Measurements from ENCODE around the gene GZMM. TPM values are rescaled to one million over a fixed set of nuclear protein-coding genes. Genes with fewer than 3 reads are reported as not detected.
"Not testable (repeated sequence)": the region's sequence is repeated elsewhere in the genome, so short reads cannot be mapped to it uniquely, and the experiment has no call there.

Gene GZMM
- total and polyA plus RNA-seq, 5 donors = 0.26 to 0.43 (median 0.32) TPM; not detected in 2

- 80% methylated on average over 46 of the region's 46 CpGs for WGBS
- H3K9me3 ChIP-seq (ENCODE audit: control insufficient read depth, low read length) = no peaks in the 10 kb centered on the region
- H3K27ac ChIP-seq (ENCODE audit: low read length) = no peak overlapping the region
- H3K27me3 ChIP-seq (ENCODE audit: control insufficient read depth, insufficient read depth) = no peaks in the 10 kb centered on the region
- ATAC-seq (no peak), DNase-seq (peak in 1 of 3 donors; percentile 48)
- H3K4me3 ChIP-seq (ENCODE audit: low read length) = no peak overlapping the region
- intact Hi-C loops (cut with DNase I) = no loop called here
- H3K4me1 ChIP-seq (ENCODE audit: control insufficient read depth, insufficient read depth, low read length) = no peaks in the 10 kb centered on the region
These were observed 35.4 kb downstream of the GZMM start for GRCh38 chr19:579111-579841.

GRCh38 chr19:579842-580155 lies 35.9 kb downstream of the GZMM start:
- 90% methylated on average over 11 of the region's 11 CpGs for WGBS
- no peak for DNase-seq
- no peaks in the 10 kb centered on the region for H3K4me1 ChIP-seq (ENCODE audit: control insufficient read depth, insufficient read depth, low read length)
- H3K27me3 ChIP-seq (ENCODE audit: control insufficient read depth, insufficient read depth) = no peaks in the 10 kb centered on the region
- no peak for ATAC-seq
- H3K4me3 ChIP-seq (ENCODE audit: low read length) = no peak overlapping the region
- intact Hi-C loops (cut with DNase I) = no loop called here
- H3K27ac ChIP-seq (ENCODE audit: low read length) = no peak overlapping the region
- H3K9me3 ChIP-seq (ENCODE audit: control insufficient read depth, low read length) = no peaks in the 10 kb centered on the region

DNA sequence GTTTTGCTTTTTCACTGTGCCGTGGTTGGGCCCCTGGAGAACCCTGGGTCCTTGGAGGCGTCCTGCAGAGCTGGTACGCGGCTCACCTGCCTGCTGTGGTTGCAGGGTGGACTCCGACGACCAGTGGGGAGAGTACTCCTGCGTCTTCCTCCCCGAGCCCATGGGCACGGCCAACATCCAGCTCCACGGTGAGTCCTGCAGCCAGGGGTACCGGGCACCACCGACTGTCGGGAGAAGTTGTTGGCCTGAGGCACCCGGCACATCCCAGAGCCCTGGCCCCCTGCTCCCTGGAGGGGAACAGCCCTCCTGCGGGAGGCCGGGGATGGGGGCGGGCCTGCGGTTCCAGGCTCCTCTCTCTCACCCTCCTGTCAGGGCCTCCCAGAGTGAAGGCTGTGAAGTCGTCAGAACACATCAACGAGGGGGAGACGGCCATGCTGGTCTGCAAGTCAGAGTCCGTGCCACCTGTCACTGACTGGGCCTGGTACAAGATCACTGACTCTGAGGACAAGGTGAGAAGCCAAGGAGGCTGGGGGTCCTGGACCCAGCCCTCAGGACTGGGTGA lies 36.5 kb downstream of the GZMM start:
- DNase-seq = peak in 1 of 3 donors; percentile 39
- no peak for ATAC-seq
- intact Hi-C loops (cut with DNase I) = no loop called here
- Histone ChIP-seq H3K27me3 (ENCODE audit: control insufficient read depth, insufficient read depth) (no peaks in the 10 kb centered on the region), H3K4me1 (ENCODE audit: control insufficient read depth, insufficient read depth, low read length) (no peaks in the 10 kb centered on the region), H3K27ac (ENCODE audit: low read length) (no peak overlapping the region), H3K9me3 (ENCODE audit: control insufficient read depth, low read length) (no peaks in the 10 kb centered on the region), H3K4me3 (ENCODE audit: low read length) (no peak overlapping the region)
- WGBS = 88% methylated on average over 22 of the region's 22 CpGs

DNA sequence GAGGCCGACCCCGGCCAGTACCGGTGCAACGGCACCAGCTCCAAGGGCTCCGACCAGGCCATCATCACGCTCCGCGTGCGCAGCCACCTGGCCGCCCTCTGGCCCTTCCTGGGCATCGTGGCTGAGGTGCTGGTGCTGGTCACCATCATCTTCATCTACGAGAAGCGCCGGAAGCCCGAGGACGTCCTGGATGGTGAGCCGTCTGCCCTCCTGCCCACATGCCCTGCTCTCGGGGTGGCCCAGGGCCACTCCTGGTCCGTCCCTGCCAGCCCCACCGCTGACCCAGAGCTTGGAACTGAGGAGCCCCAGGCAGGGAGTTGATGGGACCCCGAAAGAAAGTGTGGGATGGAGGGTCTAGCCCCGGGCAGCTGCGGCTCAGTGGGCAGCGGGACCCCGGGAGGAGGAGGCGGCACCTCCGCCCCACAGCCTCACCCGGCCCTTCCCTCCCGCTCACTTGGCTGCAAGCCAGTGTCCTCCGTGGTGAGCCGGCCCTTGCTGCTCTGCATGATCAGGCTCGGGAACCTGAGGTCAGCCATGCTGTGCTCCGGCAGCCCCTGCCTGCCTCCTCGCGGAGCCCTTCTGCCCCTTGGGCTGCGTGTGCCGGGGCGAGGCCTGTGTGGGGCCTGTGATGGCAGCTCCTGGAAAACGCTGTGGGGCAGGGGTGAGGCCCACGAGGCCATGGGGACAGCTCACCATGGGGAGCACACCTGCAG lies 37.7 kb downstream of the GZMM start:
- Histone ChIP-seq H3K9me3 (ENCODE audit: control insufficient read depth, low read length) (no peaks in the 10 kb centered on the region), H3K4me1 (ENCODE audit: control insufficient read depth, insufficient read depth, low read length) (no peaks in the 10 kb centered on the region), H3K27me3 (ENCODE audit: control insufficient read depth, insufficient read depth) (no peaks in the 10 kb centered on the region), H3K27ac (ENCODE audit: low read length) (no peak overlapping the region), H3K4me3 (ENCODE audit: low read length) (no peak overlapping the region)
- no peak for ATAC-seq
- 82% methylated on average over 40 of the region's 40 CpGs for WGBS
- DNase-seq = peak in 1 of 3 donors; percentile 57
- intact Hi-C loops (cut with DNase I) = no loop called here

DNA sequence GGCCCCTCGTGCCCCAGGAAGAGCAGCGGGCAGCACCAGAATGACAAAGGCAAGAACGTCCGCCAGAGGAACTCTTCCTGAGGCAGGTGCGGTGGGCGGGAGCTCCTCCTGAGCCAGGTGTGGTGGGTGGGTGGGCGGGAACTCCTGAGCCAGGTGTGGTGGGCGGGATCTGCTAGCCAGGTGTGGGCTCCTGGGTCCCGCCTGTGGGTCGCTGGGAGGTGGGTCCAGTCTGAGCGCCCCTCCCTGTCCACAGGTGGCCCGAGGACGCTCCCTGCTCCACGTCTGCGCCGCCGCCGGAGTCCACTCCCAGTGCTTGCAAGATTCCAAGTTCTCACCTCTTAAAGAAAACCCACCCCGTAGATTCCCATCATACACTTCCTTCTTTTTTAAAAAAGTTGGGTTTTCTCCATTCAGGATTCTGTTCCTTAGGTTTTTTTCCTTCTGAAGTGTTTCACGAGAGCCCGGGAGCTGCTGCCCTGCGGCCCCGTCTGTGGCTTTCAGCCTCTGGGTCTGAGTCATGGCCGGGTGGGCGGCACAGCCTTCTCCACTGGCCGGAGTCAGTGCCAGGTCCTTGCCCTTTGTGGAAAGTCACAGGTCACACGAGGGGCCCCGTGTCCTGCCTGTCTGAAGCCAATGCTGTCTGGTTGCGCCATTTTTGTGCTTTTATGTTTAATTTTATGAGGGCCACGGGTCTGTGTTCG lies 38.8 kb downstream of the GZMM start:
- no peaks in the 10 kb centered on the region for H3K9me3 ChIP-seq (ENCODE audit: control insufficient read depth, low read length)
- no peaks in the 10 kb centered on the region for H3K4me1 ChIP-seq (ENCODE audit: control insufficient read depth, insufficient read depth, low read length)
- ATAC-seq = no peak
- whole genome bisulfite sequencing = 88% methylated on average over 31 of the region's 31 CpGs
- intact Hi-C loops (cut with DNase I) = no loop called here
- no peak overlapping the region for H3K27ac ChIP-seq (ENCODE audit: low read length)
- H3K27me3 ChIP-seq (ENCODE audit: control insufficient read depth, insufficient read depth) = no peaks in the 10 kb centered on the region
- peak in 1 of 3 donors; percentile 46 for DNase-seq
- H3K4me3 ChIP-seq (ENCODE audit: low read length) = no peak overlapping the region

DNA sequence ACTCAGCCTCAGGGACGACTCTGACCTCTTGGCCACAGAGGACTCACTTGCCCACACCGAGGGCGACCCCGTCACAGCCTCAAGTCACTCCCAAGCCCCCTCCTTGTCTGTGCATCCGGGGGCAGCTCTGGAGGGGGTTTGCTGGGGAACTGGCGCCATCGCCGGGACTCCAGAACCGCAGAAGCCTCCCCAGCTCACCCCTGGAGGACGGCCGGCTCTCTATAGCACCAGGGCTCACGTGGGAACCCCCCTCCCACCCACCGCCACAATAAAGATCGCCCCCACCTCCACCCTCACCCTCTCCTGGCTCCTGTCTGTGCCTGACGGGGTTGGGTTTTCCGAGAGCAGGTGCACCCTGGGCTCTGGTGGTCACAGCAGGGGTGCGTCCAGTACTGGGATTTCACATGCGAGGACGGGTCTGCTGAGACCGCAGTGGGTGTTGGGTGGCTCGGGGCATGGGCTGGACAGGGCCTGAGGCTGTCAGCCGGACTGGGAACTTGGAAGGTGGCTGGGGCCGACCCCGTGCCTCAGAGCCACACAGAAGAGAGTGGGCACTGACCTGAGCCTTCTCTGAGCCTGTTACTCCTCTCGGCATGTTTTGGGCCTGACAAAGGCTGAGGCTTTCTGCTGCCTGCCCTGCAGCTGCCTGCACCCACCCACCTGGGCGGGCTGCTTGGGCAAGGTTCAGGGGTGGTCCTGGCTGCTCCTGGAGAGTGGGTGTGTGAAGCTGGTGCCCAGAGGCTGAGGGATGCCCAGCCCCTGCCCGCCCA lies 39.5 kb downstream of the GZMM start:
- no peaks in the 10 kb centered on the region for H3K4me1 ChIP-seq (ENCODE audit: control insufficient read depth, insufficient read depth, low read length)

GRCh38 chr19:583968-584239 lies 40.1 kb downstream of the GZMM start:
- H3K9me3 ChIP-seq (ENCODE audit: control insufficient read depth, low read length) = no peaks in the 10 kb centered on the region
- no peak for DNase-seq
- H3K4me1 ChIP-seq (ENCODE audit: control insufficient read depth, insufficient read depth, low read length) = no peaks in the 10 kb centered on the region
- no peak overlapping the region for H3K27ac ChIP-seq (ENCODE audit: low read length)
- intact Hi-C loops (cut with DNase I) = no loop called here
- ATAC-seq = no peak
- H3K27me3 ChIP-seq (ENCODE audit: control insufficient read depth, insufficient read depth) = no peaks in the 10 kb centered on the region
- WGBS = 72% methylated on average over 5 of the region's 5 CpGs
- H3K4me3 ChIP-seq (ENCODE audit: low read length) = no peak overlapping the region

More for the DNA sequence above, 39.5 kb downstream of the GZMM start:
- Histone ChIP-seq H3K4me3 (ENCODE audit: low read length) (no peak overlapping the region), H3K9me3 (ENCODE audit: control insufficient read depth, low read length) (no peaks in the 10 kb centered on the region), H3K27ac (ENCODE audit: low read length) (no peak overlapping the region), H3K27me3 (ENCODE audit: control insufficient read depth, insufficient read depth) (no peaks in the 10 kb centered on the region)
- DNase-seq (peak in 1 of 3 donors; percentile 40), ATAC-seq (no peak)
- intact Hi-C loops (cut with DNase I) = no loop called here
- WGBS = 86% methylated on average over 27 of the region's 27 CpGs

DNA sequence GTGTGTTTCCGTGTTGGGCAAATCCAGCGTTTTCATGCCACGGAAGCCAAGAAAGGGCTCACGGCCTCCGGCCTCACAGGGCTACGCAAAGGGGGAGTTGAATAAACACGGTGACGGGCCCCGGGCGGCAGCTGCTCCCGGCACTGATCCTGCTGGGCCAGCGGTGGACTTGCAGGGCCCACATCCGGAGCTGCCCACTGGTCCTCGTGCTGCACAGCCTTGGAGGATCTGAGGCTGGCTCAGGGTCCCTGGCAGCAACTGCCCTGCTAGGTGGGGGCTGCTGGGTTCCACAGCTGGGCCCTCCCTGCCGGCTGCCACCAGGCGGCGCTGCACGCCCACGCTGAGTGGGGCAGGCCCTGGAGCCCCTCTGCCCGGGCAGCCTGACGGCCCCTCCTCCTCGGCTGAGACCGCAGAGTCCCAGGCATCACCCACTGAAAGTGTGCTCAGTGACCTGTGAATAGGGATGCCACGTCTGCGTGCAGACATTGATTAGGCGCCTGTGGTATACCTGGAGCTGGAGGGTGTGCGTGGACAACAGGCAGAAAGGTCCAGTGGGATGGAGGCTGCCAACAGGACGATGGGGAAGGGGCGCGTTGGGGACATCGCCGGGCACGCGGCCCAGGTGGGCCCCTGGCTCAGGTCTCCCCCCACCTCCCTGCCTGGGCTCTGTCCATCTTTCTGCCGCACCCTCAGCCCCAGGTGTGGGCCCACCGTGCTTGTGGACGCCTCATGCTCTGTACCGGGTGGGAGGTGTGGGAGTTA lies 40.6 kb downstream of the GZMM start:
- Histone ChIP-seq H3K9me3 (ENCODE audit: control insufficient read depth, low read length) (no peaks in the 10 kb centered on the region), H3K27ac (ENCODE audit: low read length) (no peak overlapping the region), H3K4me3 (ENCODE audit: low read length) (no peak overlapping the region), H3K4me1 (ENCODE audit: control insufficient read depth, insufficient read depth, low read length) (no peaks in the 10 kb centered on the region), H3K27me3 (ENCODE audit: control insufficient read depth, insufficient read depth) (no peaks in the 10 kb centered on the region)
- DNase-seq = peak in 2 of 3 donors; percentile 77 to 85
- intact Hi-C loops (cut with DNase I) = no loop called here
- 24% methylated on average over 38 of the region's 38 CpGs for WGBS
- ATAC-seq = peak; percentile 53 to 64

- intact Hi-C loops (cut with DNase I); ATAC-seq: not testable (repeated sequence)
- 81% methylated on average over 33 of the region's 34 CpGs for WGBS
These were observed 41.3 kb downstream of the GZMM start for GRCh38 chr19:585146-585545.

GRCh38 chr19:585551-586110 lies 41.8 kb downstream of the GZMM start:
- no peaks in the 10 kb centered on the region for H3K4me1 ChIP-seq (ENCODE audit: control insufficient read depth, insufficient read depth, low read length)
- H3K4me3 ChIP-seq (ENCODE audit: low read length) = no peak overlapping the region
- intact Hi-C loops (cut with DNase I) = no loop called here
- H3K27me3 ChIP-seq (ENCODE audit: control insufficient read depth, insufficient read depth) = no peaks in the 10 kb centered on the region
- H3K27ac ChIP-seq (ENCODE audit: low read length) = no peak overlapping the region
- 57% methylated on average over 10 of the region's 10 CpGs for WGBS
- ATAC-seq (peak in 1 of 2 donors; percentile 8), DNase-seq (peak in 1 of 3 donors; percentile 42)
- H3K9me3 ChIP-seq (ENCODE audit: control insufficient read depth, low read length) = no peaks in the 10 kb centered on the region

More at GRCh38 chr19:585146-585545, 41.3 kb downstream of the GZMM start:
- DNase-seq = peak in 2 of 3 donors; percentile 42 to 64
- H3K9me3 ChIP-seq (ENCODE audit: control insufficient read depth, low read length); H3K4me3 ChIP-seq (ENCODE audit: low read length); H3K27me3 ChIP-seq (ENCODE audit: control insufficient read depth, insufficient read depth); H3K4me1 ChIP-seq (ENCODE audit: control insufficient read depth, insufficient read depth, low read length); H3K27ac ChIP-seq (ENCODE audit: low read length): not testable (repeated sequence)

Data from right cardiac atrium (tissue), 5 donors.